Hematopoietic multipotent progenitor cell treated with erythropoietin and hydrocortisone succinate and interleukin-3 and kit ligand, for 6 days (in vitro differentiated cells): ENCODE measurements around the gene FHIT.

Experiments used
- DNase-seq: peaks from one replicate; pipeline ENCODE4 v3.0.0-alpha.2; 2015

FHIT gene

DNA sequence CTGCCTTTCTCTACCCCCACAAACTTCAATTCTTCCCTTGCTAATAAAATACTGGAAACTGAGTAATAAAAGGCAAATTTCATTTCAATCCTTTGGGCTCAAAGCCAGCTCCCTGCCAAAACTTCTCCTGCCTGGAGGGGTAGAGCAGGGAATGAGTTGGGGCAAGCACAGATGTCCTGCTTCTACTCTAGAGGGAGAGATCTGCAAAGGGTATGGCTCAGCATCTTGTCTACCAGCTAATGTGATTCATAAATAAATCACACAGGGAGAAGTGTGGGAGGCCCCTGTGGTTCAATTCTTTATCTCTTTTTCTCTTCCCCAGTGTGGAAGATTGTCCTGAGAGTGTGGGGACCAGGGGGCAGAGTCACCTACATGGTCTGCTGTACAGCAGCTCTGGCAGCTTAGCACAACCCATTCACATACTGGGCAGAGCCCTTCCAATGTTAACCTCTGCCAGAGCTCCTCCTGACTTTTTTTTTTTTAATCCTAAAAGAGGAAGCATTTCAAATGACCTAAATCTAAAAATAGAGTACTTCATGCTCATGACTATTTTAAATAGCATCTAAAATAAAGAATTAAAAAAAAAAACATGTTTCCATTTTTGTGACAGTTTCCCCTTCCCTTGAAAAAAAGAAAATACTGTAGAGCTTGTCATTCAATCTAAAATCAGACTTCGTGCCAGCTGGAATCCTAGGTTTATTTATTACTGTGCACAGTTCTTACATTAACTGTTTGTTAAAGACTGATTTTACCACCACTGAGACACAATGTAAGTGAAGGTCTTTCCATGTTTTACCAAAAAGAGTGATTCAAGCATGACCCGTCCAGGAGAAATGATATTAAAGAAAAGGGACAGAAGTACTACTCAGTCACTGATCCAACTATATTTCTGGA lies 1117.7 kb downstream of the FHIT start:
- DNase-seq, result no peak

DNA sequence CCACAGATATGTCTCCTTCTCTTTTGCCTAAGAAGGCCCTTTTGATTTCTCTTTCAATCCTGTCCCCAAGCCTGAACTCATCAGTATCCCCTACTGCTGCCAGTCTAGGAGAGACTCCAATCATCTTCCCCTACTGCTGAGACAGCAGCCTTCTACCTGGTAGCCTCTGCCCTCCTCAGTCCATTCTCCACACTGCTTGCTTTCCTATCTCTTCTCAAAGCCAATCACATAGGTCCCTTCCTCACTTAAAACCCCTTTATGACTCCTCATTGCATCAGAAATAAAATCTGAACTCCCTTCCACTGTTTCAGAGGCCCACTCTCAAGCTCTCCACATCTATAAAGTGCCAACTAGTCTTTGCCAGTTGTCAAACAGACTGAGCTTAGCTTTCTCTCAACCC lies 1119.6 kb downstream of the FHIT start:
- DNase-seq, result no peak

DNA sequence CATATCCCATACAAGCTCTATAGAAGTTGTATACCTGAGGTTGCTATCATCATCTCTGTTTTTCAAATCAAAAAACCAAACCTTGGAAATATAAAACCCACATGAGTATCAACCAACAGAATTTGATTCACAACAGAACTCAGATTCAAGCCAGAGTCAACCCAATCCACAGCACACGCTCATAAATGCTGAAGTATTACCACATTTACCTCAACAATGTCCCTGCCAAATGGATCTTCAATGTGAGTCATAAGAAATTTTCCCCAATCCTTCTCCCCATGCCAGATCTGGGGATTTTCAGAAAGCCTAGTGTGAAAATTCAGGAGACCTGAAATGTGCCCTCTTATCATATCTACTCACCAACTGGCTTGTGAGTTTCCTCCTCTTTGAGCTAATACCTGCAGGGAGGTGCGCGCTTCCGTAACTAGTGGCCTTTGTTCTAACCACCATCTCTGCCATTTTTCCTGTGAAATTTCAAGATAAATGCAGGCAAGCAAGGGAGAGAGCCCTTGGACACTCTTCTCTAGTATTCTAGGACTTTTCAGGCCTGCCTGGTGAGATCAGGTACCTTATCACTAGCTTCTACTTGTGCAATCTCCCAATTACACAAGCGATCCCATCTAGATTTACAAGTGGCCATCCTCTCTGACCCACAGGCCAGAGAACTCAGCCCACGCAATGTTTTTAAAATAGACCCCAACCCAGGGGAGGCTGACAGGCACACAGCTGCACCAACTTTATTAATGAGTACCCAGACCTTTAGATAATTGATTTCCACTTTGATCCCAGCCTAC lies 1124.5 kb downstream of the FHIT start:
- DNase-seq, result no peak

DNA sequence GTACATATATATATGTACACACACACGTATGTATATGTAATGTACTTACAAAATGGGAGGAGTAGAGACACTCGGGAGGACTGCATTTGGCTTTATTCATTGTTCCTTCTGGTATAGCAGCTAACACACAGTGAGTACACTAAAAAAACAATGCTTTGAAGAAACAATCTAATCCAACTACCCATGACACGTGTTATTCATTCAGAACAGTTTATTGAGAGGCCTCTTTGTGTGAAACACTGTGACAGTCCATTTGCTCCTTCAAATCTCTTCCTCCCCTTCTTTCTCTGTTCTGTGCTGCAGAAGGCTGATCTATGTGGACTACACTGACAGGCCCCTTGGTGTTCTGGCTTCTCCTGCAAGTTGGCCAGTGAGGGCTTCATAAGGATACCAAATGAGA lies 1125.6 kb downstream of the FHIT start:
- DNase-seq, result no peak

DNA sequence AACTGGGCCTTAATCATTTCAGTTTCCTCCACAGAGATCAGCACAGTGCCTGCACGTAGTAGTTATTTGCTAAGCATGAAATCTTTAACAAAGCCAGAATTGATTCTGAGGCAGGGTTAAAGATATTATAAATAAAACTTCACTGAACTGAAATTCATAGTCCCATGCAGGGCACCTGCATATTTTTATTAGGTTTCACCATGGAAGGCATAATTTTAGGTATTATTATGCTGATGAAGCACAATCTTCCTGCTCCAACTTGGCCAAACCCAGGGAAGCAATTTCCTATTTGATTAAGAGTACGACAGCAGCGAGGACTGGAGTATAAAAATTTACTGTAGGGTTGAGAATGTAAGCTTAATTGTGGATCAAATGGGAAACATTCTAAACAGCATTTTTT lies 1131.0 kb downstream of the FHIT start:
- no peak for DNase-seq

DNA sequence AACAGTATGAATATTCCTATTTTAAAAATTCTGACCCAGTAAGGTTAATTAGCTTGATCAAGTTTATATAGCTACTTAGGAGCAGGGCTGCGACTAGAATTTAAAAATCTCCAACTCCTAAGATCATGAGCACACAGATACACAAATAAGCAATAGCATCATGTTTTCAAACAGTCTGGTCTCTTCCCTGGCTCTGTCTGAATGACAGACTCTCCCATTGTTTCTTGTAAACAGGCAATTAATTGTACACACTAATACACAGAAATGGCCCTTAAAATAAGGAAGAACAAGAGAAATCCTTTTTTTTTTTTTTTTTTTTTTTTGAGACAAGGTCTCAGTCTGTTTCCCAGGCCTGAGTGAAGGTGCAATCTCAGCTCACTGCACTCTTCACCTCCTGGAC lies 1137.1 kb downstream of the FHIT start:
- DNase-seq, result no peak

GRCh38 chr3:60107275-60107674 lies 1144.0 kb downstream of the FHIT start:
- no peak for DNase-seq

DNA sequence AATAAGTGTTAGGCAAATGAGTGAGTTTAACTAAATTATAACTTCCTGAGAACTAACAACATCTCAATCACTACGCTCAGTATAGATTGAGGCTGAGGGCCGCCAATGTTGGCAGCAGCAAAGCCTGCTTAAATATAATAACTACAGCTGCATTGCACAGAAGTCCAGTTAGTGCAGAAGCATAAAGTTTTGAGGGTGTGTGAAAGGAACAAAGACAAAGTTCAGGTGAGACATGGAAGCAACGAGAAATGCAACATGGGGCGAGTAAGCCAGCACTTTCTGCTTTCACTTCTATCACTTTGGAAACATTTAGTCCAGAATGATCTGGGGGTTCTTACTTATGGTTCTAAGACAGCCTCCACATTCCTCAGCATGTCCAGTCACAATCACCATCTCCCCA lies 1149.1 kb downstream of the FHIT start:
- DNase-seq, result no peak

- no peak for DNase-seq
Observed at GRCh38 chr3:60101621-60102020, 1149.6 kb downstream of the FHIT start.

DNA sequence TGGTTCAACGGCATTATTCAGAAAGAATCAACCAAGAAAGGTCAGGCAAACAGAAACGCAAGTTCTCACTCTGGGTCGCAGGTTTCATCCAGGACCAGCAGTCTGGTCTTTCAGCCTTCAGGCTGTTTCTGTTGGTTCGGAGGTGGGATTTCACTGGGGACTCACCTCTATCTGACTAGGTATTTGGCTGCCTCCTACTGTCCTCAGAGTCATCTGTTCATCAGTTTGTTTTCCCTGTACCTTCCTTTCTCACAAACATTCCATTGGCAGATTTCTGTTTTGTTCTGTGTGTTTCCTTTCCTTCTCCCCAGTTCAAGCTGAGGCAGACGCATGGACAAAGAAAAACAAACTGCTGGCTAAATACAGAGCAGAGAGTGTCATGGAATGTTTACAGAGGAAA lies 1154.8 kb downstream of the FHIT start:
- DNase-seq, result no peak

DNA sequence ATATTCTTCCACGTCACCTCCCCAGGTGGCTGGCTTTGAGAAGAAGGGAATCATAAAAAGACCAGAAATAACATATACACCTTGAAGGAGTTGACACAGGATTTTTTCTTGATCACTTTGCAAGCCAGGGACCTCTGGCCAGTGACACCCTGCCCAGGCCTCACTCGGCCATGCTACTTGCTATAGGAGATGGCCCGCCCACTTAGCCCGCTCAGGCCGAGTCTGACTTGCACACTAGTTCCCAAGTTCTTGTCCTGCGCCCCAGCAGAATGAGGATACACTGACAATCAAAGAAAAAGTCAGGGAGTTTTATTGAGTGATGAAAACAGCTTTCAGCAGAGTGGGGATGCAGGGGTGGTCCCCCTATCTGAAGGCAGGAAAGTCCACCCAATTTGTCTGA lies 1155.3 kb downstream of the FHIT start:
- DNase-seq, result no peak

DNA sequence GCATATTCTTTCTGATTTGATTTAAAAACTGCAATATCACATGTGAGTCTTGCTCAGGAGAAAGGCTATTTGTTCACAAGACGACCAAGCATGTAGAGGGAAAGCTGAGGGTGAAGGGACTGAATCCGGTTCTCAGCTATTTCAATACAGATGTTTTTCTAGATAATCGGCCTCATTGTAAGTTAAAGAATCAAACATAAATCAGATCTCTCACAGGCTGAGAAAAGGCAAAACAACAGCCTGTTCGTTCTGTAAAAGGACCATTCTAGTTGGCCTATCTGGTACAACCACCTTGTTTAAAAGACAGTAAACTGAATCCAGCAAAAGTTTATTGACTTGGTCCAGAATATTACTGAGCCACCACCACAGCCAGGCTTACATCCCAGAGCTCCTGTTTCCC lies 1155.7 kb downstream of the FHIT start:
- DNase-seq, result peak; percentile 16

DNA sequence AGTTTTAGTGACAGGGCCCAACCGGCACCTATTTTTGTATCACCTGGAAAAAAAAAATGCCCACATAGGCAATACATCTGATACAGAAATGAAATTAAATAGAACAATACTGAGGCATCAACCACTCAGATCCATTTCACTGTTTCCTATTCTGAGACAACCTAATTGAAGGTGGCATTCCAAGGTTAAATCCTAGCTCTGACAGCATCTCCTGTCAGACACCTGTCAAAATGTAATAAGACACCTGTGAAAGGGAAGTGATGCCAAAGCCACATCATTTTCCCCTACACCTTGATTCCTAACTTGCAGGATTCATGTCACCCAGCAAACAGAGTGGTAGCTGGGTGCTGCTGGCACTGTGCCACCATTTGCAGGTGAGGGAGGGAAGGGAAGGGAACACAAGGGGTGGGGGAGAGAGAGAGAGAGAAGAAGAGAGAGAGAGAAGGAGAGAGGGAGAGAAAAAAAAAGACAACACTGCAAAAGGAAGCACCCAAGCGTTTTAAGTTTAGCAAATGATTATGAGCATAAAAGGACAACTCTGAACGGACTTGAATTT lies 1156.8 kb downstream of the FHIT start:
- DNase-seq, result no peak

DNA sequence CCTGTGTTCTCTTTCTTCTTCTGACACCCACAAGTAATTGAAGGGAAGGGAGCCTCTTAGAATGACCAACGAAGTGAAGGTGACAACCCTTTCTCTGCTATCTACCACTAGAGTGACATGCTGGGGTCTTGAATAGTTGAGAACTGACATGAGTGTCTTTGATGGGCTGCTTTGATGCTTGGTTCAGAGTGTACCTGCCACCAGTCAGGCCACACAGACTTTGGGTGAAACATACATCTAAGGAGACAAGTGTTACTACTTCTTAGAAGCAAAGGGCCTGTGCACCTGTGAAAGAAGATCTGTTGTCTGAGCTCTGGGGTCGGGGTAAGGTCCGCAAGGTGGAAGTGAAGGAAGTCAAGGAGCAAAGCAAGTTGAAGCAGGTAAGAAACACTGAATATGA lies 1160.7 kb downstream of the FHIT start:
- no peak for DNase-seq

- DNase-seq, result peak; percentile 3
Observed at GRCh38 chr3:60086811-60087210, 1164.4 kb downstream of the FHIT start.

DNA sequence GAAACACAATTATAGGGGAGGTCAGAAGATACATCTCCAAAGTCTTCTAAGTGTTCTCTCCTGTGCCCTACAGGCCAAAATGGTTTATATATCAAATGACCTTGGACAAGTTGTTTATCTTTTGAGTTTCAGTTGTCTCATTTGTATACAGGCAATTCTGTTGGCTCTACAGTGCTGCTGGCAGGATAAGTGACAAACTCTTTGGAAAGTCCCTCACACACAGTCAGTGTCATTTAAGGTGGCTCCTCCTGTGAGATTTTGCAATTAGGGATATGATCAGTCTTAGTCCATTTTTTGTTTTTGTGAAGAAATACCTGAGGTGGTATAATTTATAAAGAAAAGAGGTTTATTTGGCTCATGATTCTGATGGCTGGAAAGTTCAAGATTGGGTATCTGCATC lies 1165.6 kb downstream of the FHIT start:
- DNase-seq, result no peak

DNA sequence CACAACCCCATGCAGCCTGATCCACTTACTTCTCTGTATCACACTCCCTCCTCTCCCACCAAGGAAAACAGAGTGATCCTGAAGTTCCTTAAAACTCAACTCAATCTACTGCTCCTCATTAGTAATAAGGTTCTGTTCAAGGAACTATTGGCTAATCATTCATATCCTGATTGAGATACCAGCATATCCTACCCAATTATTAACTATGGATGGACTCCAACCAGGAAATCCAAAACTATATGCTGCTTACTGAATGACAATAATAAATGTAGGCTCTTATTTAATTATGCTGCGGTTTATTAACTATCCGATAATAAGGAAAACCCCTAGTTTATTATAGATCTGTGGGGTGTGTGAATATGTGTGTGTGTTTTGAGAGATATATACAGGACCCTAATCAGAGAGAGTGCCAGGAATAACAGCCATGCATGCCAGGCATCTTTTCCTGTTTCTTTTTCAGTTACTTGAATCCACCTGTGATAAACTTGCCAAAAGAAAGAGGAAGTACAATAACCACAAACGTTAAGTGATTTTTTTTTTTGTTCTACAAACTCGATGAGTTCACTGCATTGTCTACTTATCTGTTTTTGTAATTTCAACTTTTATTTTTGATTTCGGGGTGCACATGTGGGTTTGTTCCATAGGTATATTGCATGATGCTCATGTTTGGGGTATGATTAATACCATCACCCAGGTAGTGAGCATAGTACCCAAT lies 1169.7 kb downstream of the FHIT start:
- peak; percentile 15 for DNase-seq

DNA sequence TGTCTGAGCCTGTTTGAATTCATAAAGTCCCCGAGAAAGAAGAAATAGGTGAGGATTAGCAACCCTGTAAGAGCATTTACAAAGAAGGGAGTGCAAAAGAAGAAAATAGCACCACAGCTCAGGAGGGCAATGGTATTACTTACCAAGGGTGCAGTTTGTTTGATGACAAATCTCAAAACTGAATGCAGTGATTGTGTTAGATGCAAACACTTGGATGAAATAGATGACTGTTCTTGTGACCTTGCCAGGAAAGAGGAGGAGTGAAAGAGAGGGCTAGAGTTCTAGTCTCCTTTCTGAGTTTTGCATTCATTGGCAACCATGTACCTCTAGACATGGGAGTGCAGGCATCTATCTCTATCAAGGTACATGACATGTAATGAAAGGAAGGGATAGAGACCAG lies 1170.6 kb downstream of the FHIT start:
- DNase-seq, result no peak

GRCh38 chr3:60079076-60079475 lies 1172.2 kb downstream of the FHIT start:
- no peak for DNase-seq

GRCh38 chr3:60076331-60076730 lies 1174.9 kb downstream of the FHIT start:
- no peak for DNase-seq

GRCh38 chr3:60073942-60074341 lies 1177.3 kb downstream of the FHIT start:
- no peak for DNase-seq

- no peak for DNase-seq
Observed at GRCh38 chr3:60073228-60073627, 1178.0 kb downstream of the FHIT start.

DNA sequence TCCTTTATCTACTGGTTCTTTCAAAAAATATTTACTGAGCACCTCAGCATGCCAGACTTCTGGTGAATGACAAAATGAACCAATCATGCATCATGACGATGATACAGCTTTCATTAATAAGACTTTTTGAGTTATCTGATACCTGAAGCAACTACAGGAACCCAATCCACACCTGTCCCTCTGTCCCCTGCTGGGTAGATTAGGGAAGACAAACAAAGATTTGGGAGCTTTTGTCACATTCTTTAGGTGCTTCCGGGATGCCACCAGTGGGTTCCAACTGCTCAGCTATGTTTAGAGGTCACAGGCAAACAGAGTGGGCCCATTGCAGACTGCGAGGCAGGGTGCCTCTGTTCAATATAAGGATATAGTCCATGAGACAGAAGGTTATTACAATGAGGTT lies 1180.9 kb downstream of the FHIT start:
- DNase-seq, result no peak
